Vagina (tissue), 2 donors: Measurements from ENCODE around the gene NPTX1.

Experiments
- CTCF ChIP-seq, 3 experiments: fragments of 450-650 bp in 2 of 3; fragments of 200-600 bp in 1 of 3; sonication (generic) in 1 of 3; IDR thresholded peaks; one replicate each; pipeline ENCODE4 v1.5.1; 2017 to 2019; ENCODE audit warnings: antibody characterized with exemption in 3 of 3, mild to moderate bottlenecking in 2 of 3, moderate library complexity in 2 of 3
- POLR2A ChIP-seq, 2 donors: fragments of 450-650 bp; IDR thresholded peaks; one replicate each; pipeline ENCODE4 v1.6.1; 2017; ENCODE audit warnings: antibody characterized with exemption in 2 of 2, mild to moderate bottlenecking in 2 of 2, moderate library complexity in 2 of 2
- POLR2AphosphoS5 ChIP-seq, 2 donors: sonication (generic); formaldehyde crosslinking; IDR thresholded peaks; one replicate each; pipeline ENCODE4 v1.9.0; 2017; ENCODE audit warnings: antibody characterized with exemption in 2 of 2, mild to moderate bottlenecking in 2 of 2, low read depth in 1 of 2; ENCODE audit not compliant: insufficient read depth in 1 of 2

GRCh38 chr17:80421381-80422090 lies 54.9 kb downstream of the NPTX1 start:
- TF ChIP-seq POLR2AphosphoS5 (IDR thresholded peaks at IDR 0.05; ENCODE audit: insufficient read depth in 1 of 2, low read depth in 1 of 2) (no peak), CTCF (IDR thresholded peaks at IDR 0.05) (no peak), POLR2A (IDR thresholded peaks at IDR 0.05) (no peak)
